Right renal cortex interstitium (tissue), 3 donors: ENCODE results near the gene LRP3. TPM values are rescaled to one million over a fixed set of nuclear protein-coding genes. Genes with fewer than 3 reads are reported as not detected.

Source experiments
- DNase-seq, 3 donors: peaks; one replicate each; pipeline ENCODE4 v3.0.0-alpha.2; 2013; ENCODE audit warnings: low read depth in 3 of 3, low spot score in 2 of 3
- polyA plus RNA-seq, 3 donors: library from polyadenylated mRNA; unstranded; fragments of 120-200 nt; gene quantifications; one replicate each; pipeline ENCODE4 v1.2.1, GENCODE V29; 2013; ENCODE audit not compliant: insufficient read length in 3 of 3

Gene LRP3
- polyA plus RNA-seq, 3 donors, result 18.1 to 21.5 (median 18.2) TPM

- DNase-seq, result no peak
These were observed 55.0 kb downstream of the LRP3 start for GRCh38 chr19:33248954-33249613.

- no peak for DNase-seq
These were observed 55.7 kb downstream of the LRP3 start for GRCh38 chr19:33249740-33250366.

DNA sequence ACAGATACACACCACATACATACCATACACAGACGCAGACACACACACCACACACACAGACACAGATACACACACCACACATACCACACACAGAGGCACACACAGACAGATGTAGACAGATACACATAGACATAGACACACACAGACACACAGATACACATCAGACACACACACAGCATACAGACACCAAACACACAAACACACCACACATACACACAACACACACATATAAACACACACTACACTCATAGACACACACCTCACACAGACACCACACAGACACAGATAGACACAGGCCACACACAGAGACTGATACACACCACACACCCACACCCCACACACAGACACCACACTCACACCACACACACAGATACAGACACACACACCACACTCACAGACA, 56.4 kb downstream of the LRP3 start:
- DNase-seq, result no peak

DNA sequence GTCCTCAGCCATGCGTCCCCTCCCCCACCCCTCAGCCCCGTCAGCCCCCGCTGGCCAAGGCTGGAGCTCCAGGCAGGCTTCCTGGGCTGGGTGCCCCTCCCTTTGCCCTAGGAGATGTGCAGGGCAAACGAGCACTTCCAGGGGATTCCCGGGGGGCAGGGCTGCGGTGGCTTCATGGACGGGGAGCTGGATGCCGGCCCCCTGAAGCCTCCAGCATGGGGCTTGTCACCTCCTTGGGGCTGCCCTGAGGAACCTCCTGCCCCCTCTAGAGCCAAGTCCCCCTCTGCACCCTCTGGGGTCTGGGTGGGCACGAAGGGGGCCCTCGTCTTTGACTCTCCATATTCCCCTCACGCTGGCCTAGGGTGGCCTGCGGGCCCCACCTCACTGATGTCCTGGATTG, 56.9 kb downstream of the LRP3 start:
- DNase-seq, result no peak

- no peak for DNase-seq
These were observed 57.5 kb downstream of the LRP3 start for GRCh38 chr19:33251526-33252090.

DNA sequence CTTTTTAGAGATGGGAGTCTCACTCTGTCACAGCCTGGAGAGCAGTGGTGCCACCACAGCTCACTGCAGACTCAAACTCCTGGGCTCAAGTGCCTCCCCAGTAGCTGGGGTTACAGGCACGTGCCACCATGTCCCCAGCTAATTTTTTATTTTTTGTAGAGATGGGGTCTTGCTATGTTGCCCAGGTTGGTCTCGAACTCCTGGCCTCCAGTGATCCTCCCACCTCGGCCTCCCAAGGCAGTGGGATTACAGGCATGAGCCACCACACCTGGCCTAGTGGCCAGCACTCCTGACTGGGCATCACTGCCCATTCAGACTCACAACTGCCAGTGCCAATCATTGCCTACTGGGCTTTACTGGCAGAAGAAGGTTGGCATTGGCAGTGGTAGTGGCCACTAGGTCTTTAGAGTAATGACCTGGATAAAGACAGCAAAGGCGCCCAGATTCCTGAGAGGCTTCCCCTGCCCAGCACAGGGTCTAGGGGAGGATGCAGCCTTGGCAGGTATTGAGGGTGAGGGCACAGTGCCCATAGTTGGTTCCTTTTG, 58.4 kb downstream of the LRP3 start:
- no peak for DNase-seq

DNA sequence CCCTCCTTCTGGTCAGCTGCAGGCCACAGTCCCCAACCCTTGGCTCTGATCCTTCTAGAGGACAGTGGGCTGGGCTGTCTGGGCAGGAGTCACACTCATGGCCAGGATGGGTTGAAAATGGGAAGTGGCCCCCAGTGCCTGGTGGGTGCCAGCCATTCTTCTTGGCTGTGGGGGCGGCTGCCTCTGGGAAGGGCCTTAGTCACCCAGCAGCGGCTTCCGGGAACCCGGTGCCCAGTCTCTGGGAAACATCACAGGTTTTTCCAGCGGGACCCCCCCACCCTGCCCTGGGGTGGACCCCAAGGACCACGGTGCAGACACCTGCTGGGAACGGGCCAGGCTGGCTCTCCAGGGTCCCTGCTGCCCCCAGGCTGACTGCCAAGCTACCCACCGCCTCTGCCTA, 58.8 kb downstream of the LRP3 start:
- no peak for DNase-seq

DNA sequence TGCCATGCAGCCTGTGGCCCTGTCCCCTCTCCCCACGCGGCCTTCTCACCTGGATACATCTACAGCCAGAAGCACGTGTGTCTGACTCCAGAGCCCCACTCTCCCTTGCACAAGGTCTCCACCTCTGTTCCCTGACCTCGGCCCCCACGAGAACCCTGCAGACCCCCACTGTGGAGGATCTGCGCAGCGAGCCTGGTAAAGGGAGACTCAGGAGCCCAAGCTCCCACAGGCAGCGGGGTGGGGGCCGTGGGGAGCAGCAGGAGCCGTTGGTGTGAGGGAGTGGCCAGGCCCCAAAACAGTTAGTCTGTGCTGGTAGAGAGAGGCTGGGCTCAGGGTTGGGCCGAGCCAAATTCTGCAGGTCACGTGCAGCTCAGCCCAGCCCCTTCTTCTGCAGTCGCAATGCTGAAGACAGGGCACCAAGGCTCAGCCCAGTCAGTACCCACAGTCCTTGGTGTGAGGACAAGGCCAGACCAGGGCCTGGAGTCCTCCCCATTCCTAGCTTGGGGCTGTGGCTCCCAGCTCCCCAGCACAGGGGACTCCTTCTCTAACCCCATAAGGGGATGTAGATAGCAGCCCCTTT, 60.2 kb downstream of the LRP3 start:
- DNase-seq, result no peak

DNA sequence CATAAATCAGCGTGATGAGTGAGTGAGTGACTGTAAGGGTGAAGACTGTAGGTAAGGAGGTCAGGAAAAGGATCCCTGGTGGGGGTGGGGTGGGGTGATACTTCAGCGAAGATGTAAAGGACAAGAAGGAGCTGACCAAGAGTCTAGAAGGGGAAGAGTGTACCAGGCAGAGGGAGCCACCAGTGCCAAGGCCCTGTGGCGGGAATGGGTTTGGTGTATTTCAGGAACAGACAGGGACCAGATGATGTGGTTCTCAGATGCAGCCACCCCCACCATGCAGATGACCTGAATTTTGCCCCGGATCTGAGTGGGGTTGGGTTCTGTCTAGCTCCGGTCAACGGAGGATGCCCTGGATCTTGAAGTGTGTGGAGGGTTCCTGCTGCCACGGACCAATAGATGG, 61.7 kb downstream of the LRP3 start:
- no peak for DNase-seq

GRCh38 chr19:33256261-33256660, 62.1 kb downstream of the LRP3 start:
- no peak for DNase-seq

DNA sequence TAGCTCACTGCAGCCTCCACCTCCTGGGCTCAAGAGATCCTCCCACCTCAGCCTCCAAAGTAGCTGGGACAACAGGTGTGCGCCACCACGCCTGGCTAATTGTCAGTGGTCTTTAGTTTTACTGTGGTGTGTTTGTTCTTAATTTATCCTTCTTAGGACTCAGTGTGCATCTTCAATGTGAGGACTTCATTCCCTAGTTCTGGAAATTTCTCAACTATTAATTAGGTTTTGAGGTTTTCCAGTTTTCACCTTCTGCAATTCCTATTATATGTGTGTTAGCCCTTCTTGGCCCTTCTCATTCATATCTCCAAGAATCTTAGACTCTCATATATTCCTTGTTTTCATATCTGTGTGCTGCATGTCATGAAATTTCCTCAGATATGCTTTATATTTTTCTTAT, 63.7 kb downstream of the LRP3 start:
- no peak for DNase-seq

Other genes with a start within 250 kb of the LRP3 start
- 10 to 100 TPM; 29.4 to 31.9 (median 30.1) TPM for gene CEP89, start 222.4 kb upstream of the LRP3 start, polyA plus RNA-seq
- 1 to 10 TPM; 3.0 to 3.8 (median 3.2) TPM for gene FAAP24, start 222.1 kb upstream of the LRP3 start, polyA plus RNA-seq
- 10 to 100 TPM; 17.4 to 21.3 (median 18.4) TPM for gene RHPN2, start 129.4 kb upstream of the LRP3 start, polyA plus RNA-seq
- gene GPATCH1, start 113.1 kb upstream of the LRP3 start, polyA plus RNA-seq, result 10 to 100 TPM; 12.4 to 13.2 (median 12.7) TPM
- gene WDR88, start 62.2 kb upstream of the LRP3 start, polyA plus RNA-seq, result 1 to 10 TPM in 2 of 3 donors, under 1 TPM in 1; 0.82 to 1.3 (median 1.1) TPM
- under 1 TPM; 0.10 to 0.34 (median 0.12) TPM for gene SLC7A10, start 31.5 kb downstream of the LRP3 start, polyA plus RNA-seq
- 1 to 10 TPM; 2.4 to 4.2 (median 3.7) TPM for gene CEBPA, start 108.2 kb downstream of the LRP3 start, polyA plus RNA-seq
- 10 to 100 TPM; 24.0 to 26.3 (median 25.8) TPM for gene CEBPG, start 179.4 kb downstream of the LRP3 start, polyA plus RNA-seq